ENCODE data around the gene BPIFB3. TPM values are rescaled to one million over a fixed set of nuclear protein-coding genes. Genes with fewer than 3 reads are reported as not detected.

BPIFB3 gene
- total and polyA plus RNA-seq, 2 of the 13 experiments (the other 11 are each of a cell fraction or from before 2014, with no cell fraction given), result 0.09 TPM; not detected in 1

DNA sequence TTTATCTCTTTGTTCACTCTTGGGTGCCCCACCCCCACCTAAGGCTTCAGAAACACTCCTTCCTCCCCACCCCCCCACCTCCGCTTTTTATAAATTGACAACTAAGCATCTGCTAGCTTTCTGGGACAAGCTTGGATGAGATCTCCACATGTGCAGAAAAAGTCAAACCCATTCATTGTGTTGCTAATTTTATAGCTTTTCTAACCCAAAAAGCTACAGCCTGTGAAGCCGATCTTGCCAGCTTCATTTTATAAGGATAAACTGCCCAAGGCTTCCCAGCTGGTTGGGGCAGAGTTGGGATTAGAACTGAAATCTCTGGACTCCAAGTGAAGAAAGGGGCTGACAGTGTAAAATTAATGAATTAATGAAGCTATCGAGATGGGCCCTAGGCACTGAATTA is 49.9 kb downstream of the BPIFB3 start:
- ChIA-PET POLR2A (no interaction called here), CTCF (ENCODE audit: low intra/inter-chr PET ratio, low total read pairs) (no interaction called here)
- WGBS (ENCODE audit: low lambda C conversion rate), result 78% methylated on average over 3 of the region's 3 CpGs
- no peaks in the 10 kb centered on the region for H4K20me1 ChIP-seq (ENCODE audit: insufficient read depth, low read length)
- FAIRE-seq, result no peak
- TF ChIP-seq ZNF205 (CRISPR knock-in tag; IDR thresholded peaks at IDR 0.05) (no peak), HMGA1 (CRISPR knock-in tag; conservative IDR thresholded peaks at IDR 0.05) (no peak), SUZ12 (IDR thresholded peaks at IDR 0.05; ENCODE audit: low read depth, low read length) (no peak), ZNF44 (CRISPR knock-in tag; IDR thresholded peaks at IDR 0.05) (no peak), ZSCAN9 (CRISPR knock-in tag; IDR thresholded peaks at IDR 0.05; ENCODE audit: borderline replicate concordance) (no peak), HMG20B (CRISPR knock-in tag; conservative IDR thresholded peaks at IDR 0.05) (no peak)
- TF ChIP-seq, protein P1, sequence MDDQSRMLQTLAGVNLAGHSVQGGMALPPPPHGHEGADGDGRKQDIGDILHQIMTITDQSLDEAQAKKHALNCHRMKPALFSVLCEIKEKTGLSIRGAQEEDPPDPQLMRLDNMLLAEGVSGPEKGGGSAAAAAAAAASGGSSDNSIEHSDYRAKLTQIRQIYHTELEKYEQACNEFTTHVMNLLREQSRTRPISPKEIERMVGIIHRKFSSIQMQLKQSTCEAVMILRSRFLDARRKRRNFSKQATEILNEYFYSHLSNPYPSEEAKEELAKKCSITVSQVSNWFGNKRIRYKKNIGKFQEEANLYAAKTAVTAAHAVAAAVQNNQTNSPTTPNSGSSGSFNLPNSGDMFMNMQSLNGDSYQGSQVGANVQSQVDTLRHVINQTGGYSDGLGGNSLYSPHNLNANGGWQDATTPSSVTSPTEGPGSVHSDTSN (CRISPR knock-in tag; IDR thresholded peaks at IDR 0.05; ENCODE audit: borderline replicate concordance), result no peak
- TF ChIP-seq, protein P2, sequence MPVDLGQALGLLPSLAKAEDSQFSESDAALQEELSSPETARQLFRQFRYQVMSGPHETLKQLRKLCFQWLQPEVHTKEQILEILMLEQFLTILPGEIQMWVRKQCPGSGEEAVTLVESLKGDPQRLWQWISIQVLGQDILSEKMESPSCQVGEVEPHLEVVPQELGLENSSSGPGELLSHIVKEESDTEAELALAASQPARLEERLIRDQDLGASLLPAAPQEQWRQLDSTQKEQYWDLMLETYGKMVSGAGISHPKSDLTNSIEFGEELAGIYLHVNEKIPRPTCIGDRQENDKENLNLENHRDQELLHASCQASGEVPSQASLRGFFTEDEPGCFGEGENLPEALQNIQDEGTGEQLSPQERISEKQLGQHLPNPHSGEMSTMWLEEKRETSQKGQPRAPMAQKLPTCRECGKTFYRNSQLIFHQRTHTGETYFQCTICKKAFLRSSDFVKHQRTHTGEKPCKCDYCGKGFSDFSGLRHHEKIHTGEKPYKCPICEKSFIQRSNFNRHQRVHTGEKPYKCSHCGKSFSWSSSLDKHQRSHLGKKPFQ (CRISPR knock-in tag; IDR thresholded peaks at IDR 0.05; ENCODE audit: insufficient replicate concordance), result no peak
- no TSS peak for BruUV-seq (replicated peaks)
- H3K27me3 ChIP-seq (ENCODE audit: control insufficient read depth in 1 of 2, insufficient read depth in 2 of 2, low read length in 2 of 2), result peaks cover 2 to 3% of the 10 kb centered on the region in 2 experiments; a peak in 2 of 5 replicates
- no peak overlapping the region for H3K27ac ChIP-seq (ENCODE audit: extremely low read length, insufficient read depth, low read length)
- H3K79me2 ChIP-seq (ENCODE audit: insufficient read depth, low read length), result no peaks in the 10 kb centered on the region
- DNase-seq (ENCODE audit: low spot score), result no peak
- H3K9me3 ChIP-seq (ENCODE audit: low read length), result no peaks in the 10 kb centered on the region
- no peaks in the 10 kb centered on the region for H3K36me3 ChIP-seq (replicated peaks in 1 of 2; ENCODE audit: control insufficient read depth in 1 of 2, insufficient read depth in 2 of 2, low read length in 2 of 2)
- intact Hi-C loops (cut with micrococcal nuclease; ENCODE audit: unreplicated experiment), result no loop called here
- in situ Hi-C loops (cut with HindIII; ENCODE audit: extremely low pct_ligation_motif_present, low pct_unique_long_range_greater_than_20kb), result no loop called here
- H3K4me3 ChIP-seq (replicated peaks in 1 of 3; ENCODE audit: insufficient read depth in 1 of 3, low read depth in 2 of 3, low read length in 3 of 3), result no peak overlapping the region
- H2AFZ ChIP-seq (ENCODE audit: low read length), result no peak overlapping the region
- H3K9ac ChIP-seq (ENCODE audit: insufficient read depth, low read depth, low read length), result no peak overlapping the region
- no peak overlapping the region for H3K4me2 ChIP-seq (ENCODE audit: low read depth, low read length)
- peaks cover 18% of the 10 kb centered on the region for H3K4me1 ChIP-seq (ENCODE audit: insufficient read depth, low read length)
- ATAC-seq, result no peak
